ENCODE measurements around the gene TMCO2.

TMCO2 gene

DNA sequence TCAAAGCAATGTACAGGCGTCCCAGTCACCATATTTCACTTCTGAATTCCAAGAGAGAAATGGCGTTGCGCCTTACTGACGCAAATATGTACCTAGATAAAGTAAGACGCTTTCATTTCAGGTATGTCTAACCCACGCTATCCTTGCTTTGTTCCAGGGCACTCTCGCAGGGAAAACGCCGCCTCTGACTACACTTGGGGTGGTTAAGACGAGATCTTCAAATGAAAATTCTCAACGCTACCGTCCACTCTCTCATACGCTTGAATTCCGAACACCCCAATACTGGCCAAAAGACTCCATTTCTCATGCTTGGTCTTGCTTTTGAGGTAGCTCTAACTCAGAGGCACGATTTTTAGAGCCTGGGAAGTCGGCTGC, 9.6 kb downstream of the TMCO2 start:
- no peak for DNase-seq (ENCODE audit: low read depth)
- TF ChIP-seq, protein P1, sequence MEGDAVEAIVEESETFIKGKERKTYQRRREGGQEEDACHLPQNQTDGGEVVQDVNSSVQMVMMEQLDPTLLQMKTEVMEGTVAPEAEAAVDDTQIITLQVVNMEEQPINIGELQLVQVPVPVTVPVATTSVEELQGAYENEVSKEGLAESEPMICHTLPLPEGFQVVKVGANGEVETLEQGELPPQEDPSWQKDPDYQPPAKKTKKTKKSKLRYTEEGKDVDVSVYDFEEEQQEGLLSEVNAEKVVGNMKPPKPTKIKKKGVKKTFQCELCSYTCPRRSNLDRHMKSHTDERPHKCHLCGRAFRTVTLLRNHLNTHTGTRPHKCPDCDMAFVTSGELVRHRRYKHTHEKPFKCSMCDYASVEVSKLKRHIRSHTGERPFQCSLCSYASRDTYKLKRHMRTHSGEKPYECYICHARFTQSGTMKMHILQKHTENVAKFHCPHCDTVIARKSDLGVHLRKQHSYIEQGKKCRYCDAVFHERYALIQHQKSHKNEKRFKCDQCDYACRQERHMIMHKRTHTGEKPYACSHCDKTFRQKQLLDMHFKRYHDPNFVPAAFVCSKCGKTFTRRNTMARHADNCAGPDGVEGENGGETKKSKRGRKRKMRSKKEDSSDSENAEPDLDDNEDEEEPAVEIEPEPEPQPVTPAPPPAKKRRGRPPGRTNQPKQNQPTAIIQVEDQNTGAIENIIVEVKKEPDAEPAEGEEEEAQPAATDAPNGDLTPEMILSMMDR (conservative IDR thresholded peaks at IDR 0.05; ENCODE audit: low read depth, low read length), result no peak
- peak overlapping the region; percentile 83 for H3K4me3 ChIP-seq (ENCODE audit: low read length)

DNA sequence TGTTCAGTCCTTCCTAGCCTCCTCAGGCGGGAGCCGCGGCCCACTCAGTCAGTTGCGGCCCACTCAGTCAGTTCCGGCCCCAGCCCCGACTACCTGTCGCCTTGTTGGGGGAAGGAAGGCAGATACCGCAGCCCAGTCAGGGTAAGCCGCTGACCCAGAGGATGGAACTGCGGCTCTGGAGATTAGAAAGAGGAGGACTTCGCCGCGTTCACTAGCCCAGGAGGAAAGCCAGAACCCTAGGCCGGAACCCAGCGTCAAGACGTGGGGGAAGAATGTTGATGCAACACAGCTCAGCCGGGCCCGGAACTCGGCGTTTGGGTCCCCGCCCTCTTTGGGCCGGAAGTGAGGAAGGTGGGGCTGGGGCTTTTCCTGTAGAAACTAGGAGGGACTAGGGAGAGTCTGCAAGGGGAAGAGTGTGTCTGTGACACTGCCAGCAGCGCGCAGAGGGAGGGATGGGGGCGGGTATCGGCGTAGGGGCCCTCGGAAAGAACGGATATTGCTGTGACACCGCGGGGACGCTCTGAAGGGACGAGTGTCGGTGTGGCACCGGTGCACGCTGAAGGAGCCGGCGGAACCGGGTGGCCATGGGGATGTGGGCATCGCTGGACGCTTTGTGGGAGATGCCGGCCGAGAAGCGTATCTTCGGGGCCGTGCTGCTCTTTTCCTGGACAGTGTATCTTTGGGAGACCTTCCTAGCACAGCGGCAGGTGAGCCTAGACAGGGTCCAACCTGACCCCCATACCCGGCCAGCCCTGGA, 10.1 kb downstream of the TMCO2 start, which contains the start of gene ZMPSTE24:
Gene ZMPSTE24 (plus strand): TSS at position 549 of the 757 bp plus-strand sequence. CDS start 36 bp downstream, at position 585.
- TF ChIP-seq, protein P1 (conservative IDR thresholded peaks at IDR 0.05; ENCODE audit: low read depth, low read length), result no peak
- DNase-seq (ENCODE audit: low read depth), result peak; percentile 95
- peak within 1 kb of the TSS; percentile 83 for H3K4me3 ChIP-seq (ENCODE audit: low read length)

DNA sequence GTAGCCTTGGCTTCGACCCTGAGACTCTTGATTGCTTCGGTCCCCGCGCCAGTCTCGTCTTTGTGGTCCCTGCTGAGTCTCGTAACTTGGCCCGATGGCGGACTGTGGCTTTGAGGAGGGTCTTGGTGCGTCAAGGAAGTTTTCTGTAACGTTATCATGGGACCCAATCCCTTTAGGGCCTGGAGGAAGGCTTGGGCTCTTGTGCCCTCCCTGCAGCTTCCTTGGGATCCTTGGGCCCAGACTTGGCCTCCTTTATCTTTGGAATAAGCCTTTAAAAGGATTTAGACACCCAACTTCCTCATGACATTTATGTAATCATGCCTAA, 10.7 kb downstream of the TMCO2 start:
- DNase-seq (ENCODE audit: low read depth), result peak; percentile 19
- peak overlapping the region; percentile 83 for H3K4me3 ChIP-seq (ENCODE audit: low read length)
- TF ChIP-seq, protein P1 (conservative IDR thresholded peaks at IDR 0.05; ENCODE audit: low read depth, low read length), result no peak

DNA sequence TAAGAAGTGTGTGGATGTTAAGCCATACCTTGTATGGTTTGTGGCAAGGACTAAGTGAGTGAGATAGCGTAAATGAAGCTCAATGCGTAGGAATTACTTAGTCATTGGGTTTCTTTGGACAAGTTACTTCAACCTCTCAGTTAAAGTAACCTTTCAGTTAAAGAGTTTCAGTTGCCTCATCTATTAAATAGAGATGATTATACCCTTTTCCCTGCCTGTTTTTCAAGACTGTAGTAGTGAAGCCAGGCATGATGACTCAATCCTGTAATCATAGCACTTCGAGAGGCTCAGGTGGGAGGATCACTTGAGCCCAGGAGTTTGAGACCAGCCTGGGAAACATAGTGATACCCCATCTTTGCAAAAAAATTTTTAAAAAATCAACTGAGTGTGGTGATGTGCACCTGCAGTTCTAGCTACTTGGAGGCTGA, 16.6 kb downstream of the TMCO2 start:
- TF ChIP-seq, protein P1 (conservative IDR thresholded peaks at IDR 0.05; ENCODE audit: low read depth, low read length), result no peak
- no peak for DNase-seq (ENCODE audit: low read depth)
- no peak overlapping the region for H3K4me3 ChIP-seq (ENCODE audit: low read length)

DNA sequence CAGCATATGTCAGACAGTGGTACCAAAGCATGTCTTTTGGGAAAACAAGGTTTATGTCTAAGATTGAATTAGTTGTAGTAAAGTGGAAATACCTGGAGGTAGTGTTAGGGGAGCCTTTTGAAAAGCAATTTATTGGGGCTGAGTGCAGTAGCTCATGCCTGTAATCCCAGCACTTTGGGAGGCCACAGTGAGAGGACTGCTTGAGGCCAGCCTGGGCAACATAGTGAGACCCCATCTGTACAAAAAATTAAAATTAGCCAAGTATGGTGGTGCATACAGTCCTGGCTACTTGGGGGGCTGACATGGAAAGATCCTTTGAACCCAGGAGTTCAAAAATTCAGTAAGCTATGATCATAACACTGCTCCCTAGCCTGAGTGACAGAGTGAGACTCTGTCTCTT, 17.6 kb downstream of the TMCO2 start:
- TF ChIP-seq, protein P1 (conservative IDR thresholded peaks at IDR 0.05; ENCODE audit: low read depth, low read length), result no peak
- no peak for DNase-seq (ENCODE audit: low read depth)
- H3K4me3 ChIP-seq (ENCODE audit: low read length), result no peak overlapping the region

DNA sequence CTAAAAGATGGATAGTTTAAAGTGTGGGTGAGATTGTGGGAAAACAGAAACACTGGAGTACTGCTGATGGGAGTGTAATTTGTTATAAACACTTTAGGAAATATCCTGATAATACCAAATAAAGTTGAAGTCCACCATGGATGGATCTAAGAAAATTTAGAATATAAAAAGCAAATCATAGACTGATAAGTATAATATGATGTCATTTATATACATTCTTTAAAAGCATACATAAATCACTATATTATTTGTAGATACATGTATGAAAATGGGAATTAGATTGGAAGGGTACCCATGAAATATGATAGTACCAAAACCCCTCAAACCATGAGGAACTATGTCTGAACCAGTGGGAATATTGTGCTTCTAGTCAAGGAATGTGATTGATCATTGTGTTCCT, 18.2 kb downstream of the TMCO2 start:
- H3K4me3 ChIP-seq (ENCODE audit: low read length), result no peak overlapping the region
- no peak for DNase-seq (ENCODE audit: low read depth)
- TF ChIP-seq, protein P1 (conservative IDR thresholded peaks at IDR 0.05; ENCODE audit: low read depth, low read length), result no peak

Data from retinal pigment epithelial cell (primary cell).